SKM-1 (cell line): ENCODE measurements around the gene SLC44A3.

Experiments used
- DNase-seq: peaks from one replicate; lab custom pipeline; 2025; ENCODE audit not compliant: unreplicated experiment; lab: John Stamatoyannopoulos, UW

The SLC44A3 gene

DNA sequence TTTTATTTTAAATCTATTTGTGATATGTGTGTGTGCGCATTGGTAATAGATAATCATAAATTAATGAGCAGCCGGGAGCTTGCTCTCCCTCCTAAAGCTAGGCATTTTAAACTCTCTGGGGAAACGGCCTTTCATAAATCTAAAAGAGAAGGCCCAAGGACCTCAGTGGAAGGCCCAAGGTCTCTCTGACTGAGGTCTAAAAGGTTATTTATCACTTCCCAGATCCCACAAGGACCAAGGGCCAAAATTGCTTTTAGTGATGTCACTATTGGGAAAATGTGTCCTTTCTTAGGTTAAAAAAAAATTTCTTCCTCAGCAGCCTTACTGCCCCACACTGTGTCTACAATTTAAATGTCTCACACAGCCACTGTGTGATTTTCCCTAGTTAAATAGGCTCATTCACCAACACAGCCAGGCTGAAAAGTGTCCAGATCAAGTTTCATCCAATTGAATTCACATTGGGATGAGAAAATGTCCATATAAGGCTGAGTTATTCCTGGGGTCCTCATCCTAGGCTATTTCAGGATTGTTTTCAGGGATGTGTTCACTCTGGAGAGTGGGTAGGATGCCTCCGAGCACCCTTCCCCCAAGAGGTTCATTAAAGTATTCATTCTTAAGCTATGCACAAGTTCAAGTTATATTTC lies 46.1 kb downstream of the SLC44A3 start:
- DNase-seq, result no peak

DNA sequence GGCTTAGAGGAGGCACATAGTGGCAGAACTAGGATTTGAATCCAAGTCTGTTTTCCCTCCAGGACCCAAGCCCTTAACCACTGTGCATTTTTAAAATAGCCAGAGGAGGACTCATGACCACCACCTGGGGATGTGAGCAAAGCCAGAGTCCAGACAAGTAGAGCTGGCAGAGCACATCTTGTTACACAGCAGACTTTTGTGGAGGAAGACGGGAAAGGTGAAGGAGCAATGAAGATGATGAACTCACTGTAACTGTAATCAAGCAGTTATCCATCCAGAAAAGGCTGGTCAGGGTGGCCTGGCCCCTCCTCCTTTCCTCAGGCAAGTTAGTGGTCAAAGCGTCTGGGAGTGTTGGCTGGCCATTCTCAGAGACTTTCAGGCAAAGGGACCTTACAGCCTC lies 50.9 kb downstream of the SLC44A3 start:
- DNase-seq, result no peak

DNA sequence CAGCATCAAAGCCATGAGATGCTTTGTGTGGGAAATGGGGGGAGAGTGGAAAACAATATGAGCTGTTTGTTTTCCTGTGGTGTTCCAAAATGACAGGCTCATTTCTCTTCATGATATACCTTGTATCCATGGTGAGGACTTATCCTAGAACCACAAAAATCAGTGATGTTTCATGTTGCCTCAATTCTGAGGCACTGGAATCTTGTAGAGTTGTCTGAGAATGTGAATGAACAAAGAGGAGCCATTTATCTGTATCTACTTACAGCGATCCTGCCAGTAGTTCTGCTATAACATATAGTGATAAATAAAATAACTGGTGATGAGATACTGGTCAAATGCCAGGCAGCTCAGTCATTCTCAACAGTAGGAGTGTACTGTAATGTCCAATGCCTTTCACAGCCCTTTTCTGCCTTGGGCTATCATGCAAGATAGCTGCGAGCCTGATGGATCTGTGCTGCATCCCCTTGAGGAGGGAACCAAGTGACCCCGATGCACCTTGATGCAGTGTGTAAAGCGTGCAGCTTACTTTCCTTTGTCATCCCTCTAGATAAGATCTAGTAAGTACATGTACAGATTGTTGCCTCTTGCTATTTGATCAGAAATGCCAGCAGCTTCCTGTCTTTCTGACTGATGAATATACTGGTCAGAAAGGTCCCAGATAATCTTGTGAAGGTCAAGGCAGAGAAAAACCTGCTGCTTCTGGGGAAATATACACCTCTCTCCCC lies 52.8 kb downstream of the SLC44A3 start:
- no peak for DNase-seq

GRCh38 chr1:94873520-94874351 lies 53.6 kb downstream of the SLC44A3 start:
- DNase-seq, result no peak

DNA sequence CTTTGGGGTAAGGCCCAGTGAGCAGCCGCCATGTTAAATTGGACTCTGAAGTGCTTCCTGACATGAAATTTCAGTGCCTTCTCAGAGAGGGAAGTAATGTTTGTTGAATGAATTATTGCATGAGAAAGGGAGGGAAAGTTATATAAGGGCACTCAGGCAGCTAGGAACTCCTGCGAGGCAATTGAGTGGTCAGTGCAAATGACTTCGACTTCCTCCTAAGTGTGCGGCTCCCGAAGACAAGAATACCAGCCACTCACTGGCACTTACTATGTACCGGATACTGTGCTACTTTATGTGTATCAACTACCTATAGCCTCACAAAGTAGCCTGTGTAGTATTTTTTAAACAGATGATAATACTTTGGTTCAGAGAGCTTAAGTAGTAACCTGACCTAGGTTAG lies 54.3 kb downstream of the SLC44A3 start:
- no peak for DNase-seq

- DNase-seq, result no peak
These were observed 55.6 kb downstream of the SLC44A3 start for GRCh38 chr1:94875794-94876193.

DNA sequence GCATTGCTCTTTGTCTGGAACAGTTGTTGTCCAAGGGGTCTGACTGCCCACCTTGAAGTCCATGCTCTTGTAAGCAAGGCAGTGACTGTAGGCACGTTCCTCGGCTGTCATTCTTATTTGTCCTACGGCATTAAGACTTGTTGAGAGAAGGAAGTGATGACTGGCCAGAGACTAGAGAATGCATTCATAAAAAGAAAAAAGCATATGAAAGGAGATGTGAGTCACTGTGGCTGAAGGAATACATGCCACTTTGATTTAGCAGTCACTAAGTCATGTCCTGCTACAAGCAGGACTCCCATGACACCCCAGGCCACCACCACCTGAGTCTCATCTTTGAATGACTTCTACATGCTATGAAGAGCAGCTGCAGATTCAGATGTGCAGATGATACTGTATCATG lies 56.2 kb downstream of the SLC44A3 start:
- no peak for DNase-seq

- no peak for DNase-seq
These were observed 58.2 kb downstream of the SLC44A3 start for GRCh38 chr1:94878329-94878728.

DNA sequence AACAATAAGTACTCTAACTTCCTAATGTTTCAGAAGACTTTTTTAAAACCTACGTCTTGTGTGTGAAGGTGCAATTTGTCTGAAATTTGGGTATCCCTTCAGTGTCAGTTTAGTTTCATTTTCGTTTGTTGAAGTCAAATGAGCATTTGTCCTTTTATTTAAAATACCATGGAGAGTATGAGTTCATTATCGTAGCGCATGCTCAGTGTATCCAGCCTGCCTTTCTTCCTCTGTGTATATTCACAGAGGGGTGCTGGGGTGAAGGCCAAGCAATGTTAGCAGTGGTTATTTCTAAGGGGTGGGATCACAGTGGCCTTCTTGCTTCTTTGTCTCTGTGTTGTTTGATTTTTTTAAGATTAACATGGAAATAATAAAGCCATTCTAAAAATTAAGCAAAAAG lies 63.5 kb downstream of the SLC44A3 start:
- DNase-seq, result no peak

- no peak for DNase-seq
These were observed 63.9 kb downstream of the SLC44A3 start for GRCh38 chr1:94884106-94884505.

DNA sequence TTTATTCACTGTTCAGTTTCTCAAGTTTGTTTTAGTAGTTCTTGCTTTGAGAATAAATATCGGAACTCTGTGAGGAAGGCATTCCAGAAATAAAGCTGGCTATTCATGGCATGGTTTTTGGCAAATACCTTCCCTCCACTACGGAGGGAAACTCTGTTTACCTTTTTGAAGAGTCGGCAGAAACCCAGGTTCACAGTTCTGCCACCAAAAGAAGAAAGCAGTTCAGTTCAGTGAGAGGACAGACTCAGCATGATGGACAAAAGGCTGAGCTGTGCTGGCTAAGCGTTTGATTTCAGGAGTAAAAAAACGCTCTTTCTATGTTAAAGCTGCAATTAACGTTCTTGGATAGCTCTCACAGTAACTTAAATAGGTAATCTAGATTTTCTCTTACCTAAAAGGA lies 64.3 kb downstream of the SLC44A3 start:
- no peak for DNase-seq

GRCh38 chr1:94886361-94886760 lies 66.2 kb downstream of the SLC44A3 start:
- DNase-seq, result no peak

DNA sequence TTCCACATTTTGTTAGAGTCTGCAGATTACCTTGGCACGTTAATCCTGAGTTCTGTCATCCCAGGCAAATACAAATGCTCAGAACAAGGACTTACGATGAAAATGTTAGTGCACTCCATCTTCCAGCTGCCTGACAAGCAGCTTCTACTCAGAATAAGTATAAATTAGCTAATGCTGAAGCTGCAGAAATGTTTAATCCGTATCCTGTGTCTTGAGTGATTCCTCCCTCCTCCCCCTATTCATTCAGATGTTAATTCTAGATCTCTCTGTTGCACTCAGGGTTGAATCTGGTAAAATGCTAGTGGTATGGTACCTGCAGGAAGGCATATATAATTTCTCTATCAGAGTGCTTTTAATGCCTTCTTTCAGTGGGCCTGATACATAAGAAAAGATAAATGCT lies 66.9 kb downstream of the SLC44A3 start:
- no peak for DNase-seq

DNA sequence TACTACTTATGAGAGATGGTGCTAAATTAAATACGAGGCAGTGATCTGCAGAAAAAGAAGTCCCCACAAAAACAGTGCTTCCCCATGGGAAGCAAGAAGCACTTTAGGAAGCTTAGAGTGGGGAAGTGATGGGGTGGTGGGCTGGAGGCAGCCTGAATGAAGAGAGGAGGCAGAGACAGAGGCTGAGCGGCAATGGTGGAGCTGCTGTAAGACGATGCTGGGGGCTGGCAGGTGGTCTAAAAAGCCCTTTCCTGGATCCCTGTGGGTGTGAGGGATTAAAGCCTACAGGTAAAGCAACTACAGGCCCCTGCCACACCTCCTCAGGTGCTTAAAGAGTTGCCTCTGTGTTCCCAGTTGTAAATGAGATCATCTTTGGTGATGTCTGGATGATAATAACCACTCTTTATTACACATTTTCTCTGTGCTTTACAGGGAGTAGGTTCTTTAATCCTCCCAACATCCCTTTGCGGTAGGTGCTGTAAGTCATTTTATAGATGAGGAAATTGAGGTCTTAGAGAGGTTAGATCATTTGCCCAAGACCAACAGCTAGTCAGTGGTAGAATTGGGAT lies 67.5 kb downstream of the SLC44A3 start:
- DNase-seq, result no peak

DNA sequence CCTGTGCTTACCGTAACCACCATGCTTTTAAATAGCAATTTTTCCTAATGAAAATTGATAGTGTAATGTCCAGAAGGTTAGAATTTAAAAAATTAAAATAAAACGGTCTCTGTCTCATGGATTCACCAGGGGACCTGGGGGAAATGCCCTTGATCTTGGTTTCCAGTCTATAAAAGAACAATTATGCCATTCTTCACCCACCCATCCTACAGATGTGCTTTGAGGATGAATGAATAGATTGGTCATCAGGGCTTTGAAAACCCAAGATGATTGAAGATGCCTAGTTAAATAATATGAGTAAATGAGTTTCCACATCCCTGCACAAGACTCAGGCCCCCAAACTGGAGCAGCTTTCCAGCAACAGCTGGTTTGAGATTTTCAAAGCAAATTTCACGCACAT lies 68.0 kb downstream of the SLC44A3 start:
- DNase-seq, result no peak

DNA sequence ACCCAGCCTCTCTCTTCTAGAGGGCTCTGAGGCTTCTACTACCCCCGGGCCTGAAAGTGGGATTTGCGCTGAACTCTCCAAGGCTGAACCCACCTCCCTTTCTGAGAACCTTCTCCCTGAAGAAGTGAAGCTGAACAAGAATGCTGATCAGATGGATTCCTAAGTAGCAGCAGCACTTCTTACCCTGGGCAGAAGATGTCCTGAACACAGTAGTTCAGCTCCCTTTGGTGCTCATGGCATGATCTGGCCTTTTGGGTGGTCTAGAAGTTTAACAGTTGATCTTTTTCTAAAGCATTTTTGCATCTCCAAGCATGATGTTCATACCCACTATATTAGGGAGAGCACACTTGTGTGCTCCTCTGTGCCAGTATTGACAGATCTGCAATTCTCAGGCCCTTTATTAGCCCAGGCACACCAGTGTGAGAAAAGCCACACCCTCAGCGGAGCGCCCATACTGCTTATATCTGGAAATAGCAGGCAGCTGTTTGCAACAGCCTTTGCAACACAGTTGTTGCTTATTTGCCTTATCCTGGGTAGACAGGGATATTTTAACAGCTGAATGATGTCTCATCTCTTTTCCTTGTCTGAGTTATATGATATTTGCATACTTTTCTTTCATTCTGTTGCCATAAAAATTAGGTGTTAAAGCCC lies 72.6 kb downstream of the SLC44A3 start:
- no peak for DNase-seq

DNA sequence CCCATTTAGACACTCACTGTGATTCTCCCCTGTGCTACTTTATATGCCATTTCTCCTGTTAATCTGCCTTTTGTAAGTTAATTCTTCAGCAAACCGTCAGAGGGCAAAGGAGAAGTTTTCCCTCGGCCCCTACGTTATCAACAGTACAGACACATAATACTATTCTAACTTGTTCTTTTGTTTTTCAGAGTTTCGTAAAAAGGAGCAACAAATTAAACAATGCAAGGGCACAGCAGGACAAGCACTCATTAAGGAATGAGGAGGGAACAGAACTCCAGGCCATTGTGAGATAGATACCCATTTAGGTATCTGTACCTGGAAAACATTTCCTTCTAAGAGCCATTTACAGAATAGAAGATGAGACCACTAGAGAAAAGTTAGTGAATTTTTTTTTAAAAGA lies 74.5 kb downstream of the SLC44A3 start:
- no peak for DNase-seq

- no peak for DNase-seq
These were observed 75.4 kb downstream of the SLC44A3 start for GRCh38 chr1:94895518-94895917.

DNA sequence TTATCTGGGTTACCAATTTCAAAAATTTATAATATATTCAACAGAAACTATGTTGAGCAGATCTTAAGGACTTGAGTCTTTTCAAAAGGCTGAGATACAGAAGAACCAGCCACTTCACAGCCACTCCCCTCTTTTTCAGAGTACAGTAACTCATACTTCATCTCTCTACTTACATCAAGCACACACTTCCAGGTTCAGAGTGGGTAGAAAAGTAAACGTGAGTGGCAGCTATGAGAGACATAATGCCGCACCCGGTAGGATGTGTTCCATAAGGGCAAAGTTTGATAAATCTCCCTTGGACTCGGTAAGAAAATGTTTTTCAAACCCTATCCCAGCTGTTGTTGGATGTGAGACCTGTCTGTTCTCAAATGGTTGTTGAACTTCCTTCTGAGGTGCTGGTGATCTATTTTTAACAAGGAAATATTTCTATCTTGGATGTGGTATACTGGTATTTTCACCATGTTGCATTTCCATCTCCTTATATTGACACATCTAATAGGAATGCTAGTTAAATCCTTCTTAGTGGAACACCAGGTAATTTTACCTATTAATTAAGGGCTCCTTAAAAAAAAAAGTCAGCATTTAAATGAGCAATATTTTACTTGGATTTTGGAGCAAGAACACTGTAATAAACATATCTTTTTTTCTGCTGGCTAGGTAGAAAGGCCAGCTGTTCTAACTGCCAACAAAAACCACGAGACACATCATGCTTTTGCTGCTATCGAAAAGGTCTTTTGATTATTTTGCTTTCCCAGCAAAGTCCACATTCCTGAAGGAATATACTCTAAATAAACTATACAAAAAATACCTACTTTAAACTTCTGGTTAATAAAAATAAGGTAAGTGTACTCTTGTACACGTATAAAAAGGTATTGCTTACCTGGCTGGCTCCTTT lies 78.6 kb downstream of the SLC44A3 start:
- DNase-seq, result no peak

- DNase-seq, result no peak
These were observed 79.6 kb downstream of the SLC44A3 start for GRCh38 chr1:94899756-94900155.
